KBM-7 (cell line): ENCODE data around the gene USP50.
"Not testable (repeated sequence)": the region's sequence is repeated elsewhere in the genome, so short reads cannot be mapped to it uniquely, and the experiment has no call there.

Experiments
- DNase-seq: peaks from one replicate; pipeline ENCODE4 v3.0.0-alpha.2; 2015
- in situ Hi-C: fragments of 300-500 bp; cut with MboI; formaldehyde crosslinking; loops from 2 replicates; pipeline ENCODE4 v1.14.3; 2020; ENCODE audit warnings: low sequenced_read_pairs, low pct_unique_long_range_greater_than_20kb, mixed read lengths

Gene USP50

DNA sequence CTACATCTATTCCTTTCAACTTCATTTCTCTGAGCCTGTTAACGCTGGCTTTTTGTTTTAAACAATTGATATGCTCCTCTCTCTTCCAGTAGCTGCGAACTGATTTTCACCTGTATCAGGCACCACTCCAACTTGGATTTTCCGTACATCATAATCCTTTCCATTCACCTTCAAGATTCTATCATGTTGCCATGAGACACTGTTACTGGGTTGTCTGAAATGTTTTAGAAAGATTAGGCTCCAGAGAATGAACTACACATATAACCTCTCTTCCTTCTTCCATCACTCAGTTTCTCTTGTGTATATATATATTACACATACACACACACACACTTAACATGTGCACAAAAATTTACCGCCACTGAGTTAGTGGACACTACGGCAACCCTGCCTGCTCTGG, at the start of gene USP50:
Gene USP50 (minus strand): TSS at position 101 of the 400 bp plus-strand sequence. CDS start 141 bp downstream, outside the sequence.
- in situ Hi-C loops: no loop called here

DNA sequence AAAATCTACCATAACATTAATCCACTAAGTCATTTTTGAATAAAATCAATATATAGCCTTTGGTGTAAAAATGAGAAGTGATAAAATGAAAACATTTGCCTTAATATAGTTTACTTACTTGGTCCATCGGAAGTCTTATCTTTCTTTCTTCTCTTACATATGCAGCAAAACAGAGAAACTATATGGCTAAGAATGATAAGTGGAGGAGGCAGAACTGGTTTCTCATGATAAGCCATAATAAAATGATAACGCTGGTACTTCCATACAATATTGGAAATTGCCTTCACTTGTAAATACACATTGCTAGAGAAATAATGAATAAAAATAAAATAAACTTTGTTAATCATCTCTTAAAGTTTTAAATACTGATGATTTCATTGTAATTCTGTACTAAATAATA, 47.8 kb upstream of the USP50 start:
- in situ Hi-C loops: no loop called here
- DNase-seq: no peak

More for the DNA sequence above, at the start of gene USP50:
- no peak for DNase-seq

DNA sequence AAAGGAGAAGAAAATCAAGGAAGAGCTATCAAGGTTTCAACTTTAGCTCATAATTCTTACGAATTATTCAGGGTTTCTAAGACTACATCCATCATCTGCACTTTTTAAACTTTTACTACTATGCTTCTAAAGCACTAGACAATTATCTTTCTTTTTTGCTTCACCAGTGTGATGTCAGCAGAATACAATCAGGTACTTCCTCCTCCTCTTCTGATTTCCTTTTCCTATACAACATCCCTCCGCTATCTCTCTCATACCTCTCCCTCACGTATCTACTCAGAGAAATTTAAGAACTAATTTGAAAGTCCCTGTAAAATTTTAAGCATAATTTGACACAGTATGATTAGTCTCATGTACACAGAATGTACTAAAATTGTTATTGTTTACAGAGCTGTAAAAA, 47.3 kb upstream of the USP50 start:
- DNase-seq: no peak
- in situ Hi-C loops: no loop called here

DNA sequence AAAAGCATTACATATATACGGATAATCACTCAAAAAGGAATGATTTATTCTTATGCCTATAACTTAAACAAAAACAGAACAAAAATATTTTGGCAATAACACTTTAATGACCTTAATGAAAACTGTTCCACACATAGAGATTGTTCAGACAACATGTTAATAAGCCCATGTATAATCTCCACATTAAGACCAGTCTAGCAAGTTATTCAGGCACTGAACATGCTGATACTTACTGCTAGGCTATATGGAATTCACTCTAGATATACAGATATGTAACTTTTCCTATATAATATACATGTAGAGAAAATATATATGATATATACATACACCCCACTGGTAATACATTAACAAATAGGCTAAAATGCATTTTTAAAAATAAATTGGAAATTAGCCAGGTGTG, 43.8 kb upstream of the USP50 start:
- in situ Hi-C loops: no loop called here
- no peak for DNase-seq

DNA sequence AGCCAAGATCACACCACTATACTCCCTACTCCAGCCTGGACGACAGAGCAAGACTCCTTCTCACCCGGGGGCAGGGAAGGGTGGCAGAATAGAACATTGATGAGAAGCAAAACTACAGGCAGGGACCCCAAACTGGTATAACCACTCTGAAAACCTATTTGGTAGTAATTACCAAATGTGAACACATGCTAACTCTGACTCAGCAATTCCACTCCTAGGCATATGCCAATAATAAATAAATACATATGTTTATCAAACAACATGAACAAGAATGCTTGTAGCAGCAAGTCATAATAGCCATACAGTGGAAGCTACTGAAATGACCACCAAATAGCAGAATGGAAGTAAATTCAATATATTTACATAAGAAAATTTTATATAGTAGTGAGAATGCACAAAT, 31.0 kb upstream of the USP50 start:
- DNase-seq: no peak
- in situ Hi-C loops: no loop called here

DNA sequence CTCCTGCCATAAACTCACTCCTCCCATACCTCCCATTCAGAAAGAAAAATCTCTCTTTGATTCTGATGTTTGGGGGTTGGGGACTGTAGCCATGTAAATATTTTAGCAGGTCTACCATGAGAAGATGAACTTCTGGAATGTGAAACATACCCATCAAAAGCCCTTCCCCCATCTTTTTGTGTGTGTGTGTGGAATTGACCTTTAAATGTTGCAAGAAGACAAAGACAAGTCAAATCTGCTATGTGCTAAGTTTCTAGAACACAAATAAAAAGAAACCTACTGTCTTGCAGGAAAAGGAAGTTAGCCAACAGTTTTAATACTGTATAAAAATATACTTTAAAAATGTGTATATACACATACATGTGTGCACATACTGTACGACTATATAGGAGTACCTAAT, 29.7 kb upstream of the USP50 start:
- DNase-seq: no peak

DNA sequence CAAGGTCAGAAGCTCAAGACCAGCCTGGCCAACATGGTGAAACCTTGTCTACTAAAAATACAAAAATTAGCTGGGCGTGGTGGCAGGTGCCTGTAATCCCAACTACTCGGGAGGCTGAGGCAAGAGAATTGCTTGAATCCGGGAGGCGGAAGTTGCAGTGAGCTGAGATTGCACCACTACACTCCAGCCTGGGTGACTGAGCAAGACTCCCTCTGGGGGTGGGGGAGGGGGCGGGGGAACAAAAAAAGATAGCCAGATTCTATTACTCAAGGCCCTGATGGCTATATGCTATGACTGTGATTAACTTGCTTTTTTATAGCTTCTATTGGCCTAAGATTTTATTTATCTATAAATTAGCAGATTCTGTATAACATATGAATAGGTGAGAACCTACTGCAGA, 27.4 kb upstream of the USP50 start:
- DNase-seq, in situ Hi-C loops: not testable (repeated sequence)

More for the DNA sequence above, 29.7 kb upstream of the USP50 start:
- in situ Hi-C loops: no loop called here

DNA sequence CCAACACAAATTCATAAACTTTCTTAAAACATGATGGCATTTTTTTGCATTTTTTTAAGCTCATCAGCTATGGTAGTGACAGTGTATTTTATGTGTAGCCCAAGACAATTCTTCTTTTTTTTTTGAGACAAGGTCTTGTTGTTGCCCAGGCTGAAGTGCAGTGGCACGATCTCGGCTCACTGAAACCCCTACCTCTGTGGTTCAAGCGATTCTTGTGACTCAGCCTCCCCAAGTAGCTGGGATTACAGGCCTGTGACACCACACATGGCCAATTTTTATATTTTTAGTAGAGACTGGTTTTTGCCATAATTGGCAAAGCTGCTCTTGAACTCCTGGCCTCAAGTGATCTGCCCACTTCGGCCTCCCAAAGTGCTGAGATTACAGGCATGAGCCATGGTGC, 17.3 kb upstream of the USP50 start:
- in situ Hi-C loops: no loop called here
- DNase-seq: no peak

DNA sequence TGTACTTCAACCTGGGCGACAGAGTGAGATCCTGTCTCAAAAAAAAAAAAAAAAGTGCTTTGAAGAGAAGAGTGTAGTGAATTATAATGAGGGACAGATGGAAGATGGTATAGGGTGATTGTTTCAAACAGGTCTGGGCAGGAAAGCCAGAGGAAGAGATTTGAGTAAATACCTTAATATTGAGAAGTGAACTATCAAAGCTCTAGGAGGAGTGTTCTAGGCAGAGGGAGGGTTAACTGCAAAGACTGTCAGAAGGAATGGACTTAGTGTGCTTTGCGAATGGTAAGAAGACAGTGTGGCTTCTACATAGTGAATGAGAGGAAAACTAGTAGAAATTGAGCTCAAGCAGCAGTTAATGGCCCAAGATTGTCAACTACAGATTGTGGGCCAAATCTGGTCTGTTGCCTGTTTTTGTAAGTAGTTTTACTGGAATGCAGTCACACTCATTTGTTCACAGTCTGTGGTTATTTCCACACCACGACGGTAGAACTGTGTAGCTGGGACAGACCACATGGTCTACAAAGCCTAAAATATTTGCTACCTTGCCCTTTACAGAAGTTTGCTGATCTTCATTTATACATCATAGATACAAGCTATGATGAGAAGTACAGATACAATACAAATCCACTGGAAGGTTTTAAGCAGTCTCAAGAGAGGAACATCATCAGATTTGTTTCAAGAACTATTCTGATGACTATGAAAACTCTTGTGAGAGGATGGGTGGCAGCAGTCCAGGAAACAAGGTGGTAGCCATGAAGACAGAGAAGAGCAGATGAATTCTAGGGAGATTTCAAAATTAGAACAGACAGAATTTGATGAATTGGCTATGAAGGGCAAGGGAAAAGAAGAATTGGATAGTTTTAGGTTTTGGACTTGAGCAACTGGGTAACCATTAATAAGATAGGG, 16.5 kb upstream of the USP50 start:
- in situ Hi-C loops: no loop called here
- no peak for DNase-seq

DNA sequence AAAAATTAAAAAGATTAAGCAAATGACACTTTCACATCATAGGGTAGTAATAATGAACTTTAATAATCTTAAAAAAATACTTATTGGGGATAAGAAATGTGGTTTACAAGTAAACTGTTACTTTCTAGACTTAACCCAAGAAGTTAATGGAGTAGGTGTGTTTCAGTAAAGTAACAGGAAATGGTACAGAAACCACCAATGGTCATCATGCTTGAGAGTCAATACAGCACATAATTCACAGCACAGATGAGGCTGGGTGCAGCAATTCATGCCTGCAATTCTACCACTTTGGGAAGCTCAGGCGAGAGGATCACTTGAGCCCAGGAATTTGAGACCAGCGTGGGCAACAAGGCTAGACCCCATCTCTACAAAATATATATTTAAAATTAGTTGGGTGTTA, 11.5 kb upstream of the USP50 start:
- in situ Hi-C loops: no loop called here
- no peak for DNase-seq

DNA sequence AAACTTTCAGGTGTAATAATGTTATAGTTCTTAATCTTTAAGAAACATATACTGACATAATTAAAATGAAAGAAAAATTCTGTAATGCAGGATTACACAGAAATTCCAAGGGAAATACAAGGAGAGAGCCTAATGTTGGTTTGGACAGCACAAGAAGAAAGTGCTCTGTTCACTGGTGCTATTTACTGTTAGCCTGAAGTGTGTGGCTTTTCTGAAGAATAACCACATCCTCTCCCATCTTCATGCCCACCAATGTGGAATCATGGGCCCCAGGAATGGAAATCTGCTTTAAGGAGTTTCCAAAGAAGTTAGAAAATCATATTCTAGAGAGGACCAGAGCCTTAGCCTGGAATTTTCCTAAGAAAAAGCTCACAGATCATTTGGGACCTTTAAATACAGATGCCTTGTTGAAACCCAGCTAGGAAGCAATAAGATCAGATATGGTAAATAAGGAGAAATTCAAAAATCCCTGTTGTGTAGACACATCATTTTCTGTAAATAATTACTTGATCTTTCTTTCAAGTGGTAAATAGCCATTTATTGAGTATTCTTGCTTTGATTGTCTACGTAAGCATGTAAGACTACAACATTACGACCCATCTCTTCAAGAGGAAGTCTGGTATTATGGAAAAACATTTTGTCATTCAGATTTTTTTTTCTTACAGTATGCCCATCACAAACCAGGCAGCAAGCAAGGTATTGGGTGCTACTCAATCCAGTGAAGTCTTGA, 10.3 kb upstream of the USP50 start:
- in situ Hi-C loops: no loop called here

DNA sequence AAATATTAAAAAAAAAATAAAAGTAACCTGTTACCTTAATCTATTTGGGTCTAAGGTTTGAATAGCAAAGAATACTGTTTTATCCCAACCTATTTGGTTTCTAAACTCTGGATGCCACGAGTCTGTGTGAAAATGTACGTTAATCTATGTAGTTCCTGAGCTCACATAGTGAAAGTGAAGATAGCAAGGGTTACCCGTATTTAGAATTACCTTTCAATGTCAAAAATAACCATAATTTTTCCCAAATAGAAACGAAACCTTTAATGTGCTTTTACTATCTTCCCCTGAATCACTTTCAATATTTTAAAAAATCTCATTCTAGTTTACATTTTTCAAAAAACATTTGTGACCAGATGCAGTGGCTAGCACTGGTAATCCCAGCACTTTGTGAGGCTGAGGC, 5.8 kb upstream of the USP50 start:
- in situ Hi-C loops: no loop called here
- no peak for DNase-seq

More for the DNA sequence above, 10.3 kb upstream of the USP50 start:
- DNase-seq: no peak

DNA sequence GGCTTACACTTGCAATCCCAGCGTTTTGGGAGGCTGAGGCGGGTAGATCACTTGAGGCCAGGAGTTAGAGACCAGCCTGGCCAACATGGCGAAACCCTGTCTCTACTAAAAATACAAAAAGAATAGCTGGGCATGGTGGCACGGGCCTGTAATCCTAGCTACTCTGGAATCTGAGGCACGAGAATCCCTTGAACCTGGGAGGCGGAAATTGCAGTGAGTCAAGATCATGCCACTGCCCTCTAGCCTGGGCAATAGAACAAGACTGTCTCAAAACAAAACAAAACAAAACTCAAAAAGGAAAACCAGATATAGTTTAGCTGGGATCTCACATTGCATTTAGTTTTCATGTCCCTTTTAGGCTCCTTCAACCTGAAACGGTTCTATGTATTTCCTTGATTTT, 2.9 kb upstream of the USP50 start:
- in situ Hi-C loops: no loop called here
- no peak for DNase-seq

DNA sequence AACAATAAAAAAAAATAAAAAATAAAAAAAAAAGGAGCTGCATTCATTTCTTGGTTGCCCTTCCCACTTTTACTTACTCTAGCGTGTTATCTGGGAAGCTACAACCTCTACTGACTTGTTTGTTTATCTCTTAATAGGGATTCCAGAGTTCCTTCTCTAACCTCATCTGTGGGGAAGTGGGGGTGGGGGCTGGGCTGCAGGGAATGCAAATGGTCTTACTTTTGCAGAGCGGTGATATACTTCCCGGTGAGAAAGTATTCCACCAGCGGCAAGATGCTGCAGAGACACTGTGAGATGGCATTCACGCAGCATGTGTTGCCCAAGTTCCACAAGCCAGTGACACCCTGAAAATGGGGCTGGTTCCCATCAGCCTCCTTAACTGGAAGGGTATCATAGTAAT, 2.1 kb downstream of the USP50 start:
- DNase-seq: no peak
- in situ Hi-C loops: no loop called here

DNA sequence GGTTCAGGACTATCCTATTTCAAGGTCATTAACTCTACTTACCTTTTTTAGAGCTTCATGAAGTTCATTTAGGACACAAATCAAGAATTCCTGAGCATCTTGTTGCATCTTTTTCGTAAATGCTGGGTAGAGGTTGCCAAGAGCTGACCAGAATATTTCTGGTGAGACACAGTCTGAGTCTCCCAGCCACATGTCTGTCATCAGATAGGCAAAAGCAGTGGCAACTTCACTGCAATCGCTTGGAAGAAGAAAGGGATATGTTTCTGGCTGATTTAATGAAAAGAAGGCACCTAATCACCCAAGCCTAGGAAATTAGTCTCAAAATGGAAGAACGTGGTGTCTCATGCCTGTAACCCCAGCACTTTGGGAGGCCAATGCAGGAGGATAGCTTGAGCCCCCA, 2.9 kb downstream of the USP50 start:
- DNase-seq: no peak
- in situ Hi-C loops: no loop called here

DNA sequence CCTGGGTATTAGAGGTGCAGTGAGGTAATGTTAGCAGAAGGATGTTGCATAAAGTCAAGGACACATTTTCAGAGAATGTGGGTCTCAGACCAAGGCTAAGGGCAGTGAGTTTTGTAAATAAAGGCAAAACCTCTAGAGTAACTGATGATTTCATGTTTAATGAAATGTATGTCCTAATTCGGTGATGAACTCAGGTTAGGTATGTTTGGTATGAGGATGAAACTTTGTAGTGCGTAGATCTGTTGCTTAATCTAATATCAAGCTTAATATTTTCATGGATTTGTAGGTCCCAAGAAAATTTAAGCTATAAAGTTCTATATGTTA, 3.6 kb downstream of the USP50 start:
- no peak for DNase-seq
- in situ Hi-C loops: no loop called here

DNA sequence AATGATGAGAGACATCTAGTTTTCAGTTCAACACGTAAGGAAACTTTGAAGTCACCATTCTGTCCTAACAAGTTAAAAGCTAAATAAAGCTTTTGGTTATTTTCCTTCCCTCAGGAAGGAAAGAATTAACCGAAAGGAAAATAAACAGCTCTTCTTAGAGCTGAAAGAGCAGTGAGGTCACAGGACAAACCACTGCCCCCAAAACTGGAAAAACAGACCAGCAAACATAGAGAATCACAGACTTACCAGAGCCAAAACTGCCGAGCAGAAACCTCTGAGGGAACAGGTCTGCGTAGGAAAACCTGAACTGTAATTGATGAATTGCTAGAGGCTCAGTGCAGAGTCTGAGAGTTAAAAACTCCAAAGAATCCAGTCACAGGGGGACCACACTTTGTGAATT, 14.7 kb downstream of the USP50 start:
- DNase-seq: no peak
- in situ Hi-C loops: no loop called here

DNA sequence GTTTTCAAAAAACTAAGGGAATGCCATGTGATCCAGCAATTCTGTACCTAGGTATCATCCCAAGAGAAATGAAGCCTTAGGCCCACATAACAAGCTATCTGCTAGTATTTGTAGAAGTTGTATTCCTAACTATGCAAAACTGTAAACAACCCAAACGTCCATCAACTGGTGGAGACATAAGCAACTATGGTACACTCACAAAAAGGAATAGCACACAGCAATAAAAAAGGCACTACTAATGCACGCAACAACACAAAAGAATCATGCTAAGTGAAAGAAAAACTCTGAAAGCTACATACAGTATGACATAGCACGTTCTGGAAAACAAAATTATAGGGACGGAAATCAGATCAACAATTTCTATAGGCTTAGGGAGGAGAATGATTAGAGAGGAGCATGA, 15.3 kb downstream of the USP50 start:
- no peak for DNase-seq
- in situ Hi-C loops: no loop called here

DNA sequence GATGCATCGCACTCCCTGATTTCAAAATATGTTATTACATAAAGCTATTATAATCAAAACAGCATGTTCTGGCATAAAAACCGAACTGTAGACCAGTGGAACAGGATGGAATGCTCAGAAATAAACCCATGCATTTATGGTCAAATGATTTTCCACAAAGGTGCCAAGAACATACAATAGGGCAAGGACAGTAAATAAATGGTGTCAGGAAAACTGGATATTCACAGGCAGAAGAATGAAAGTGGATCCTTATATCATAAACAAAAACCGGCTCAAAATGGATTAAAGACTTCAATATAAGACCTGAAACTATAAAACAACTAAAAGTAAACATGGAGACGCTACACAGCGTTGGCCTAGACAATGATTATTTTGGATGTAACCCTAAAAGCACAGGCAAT, 22.6 kb downstream of the USP50 start:
- no peak for DNase-seq
- in situ Hi-C loops: no loop called here

DNA sequence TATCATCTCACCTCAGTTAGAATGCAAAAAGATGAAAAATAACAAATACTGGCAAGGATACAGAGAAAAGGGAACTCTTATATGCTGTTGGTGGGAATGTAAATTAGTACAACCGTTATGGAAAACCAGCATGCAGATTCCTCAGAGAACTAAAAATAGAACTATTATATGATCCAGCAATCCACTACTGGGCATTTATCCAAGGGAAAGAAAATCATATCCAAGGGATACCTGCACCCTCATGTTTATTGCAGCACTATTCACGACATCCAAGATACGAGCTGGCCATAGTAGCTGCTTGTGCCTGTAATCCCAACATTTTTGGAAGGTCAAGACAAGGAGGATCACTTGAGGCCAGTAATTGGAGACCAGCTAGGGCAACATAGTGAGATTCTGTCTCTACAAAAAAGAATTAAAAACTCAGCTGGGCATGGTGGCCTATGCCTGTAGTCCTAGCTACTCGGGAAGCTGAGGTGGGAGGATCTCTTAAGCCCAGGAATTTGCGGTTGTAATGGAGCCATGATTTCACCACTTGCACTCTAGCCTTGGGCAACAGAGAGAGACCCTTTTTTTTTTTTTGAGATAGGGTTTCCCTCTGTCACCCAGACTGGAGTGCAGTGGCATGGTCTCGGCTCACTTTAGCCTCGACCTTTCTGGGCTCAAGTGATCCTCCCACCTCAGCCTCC, 26.6 kb downstream of the USP50 start:
- in situ Hi-C loops: no loop called here
- DNase-seq: no peak
